ENCODE results near the gene VPS11. TPM values are rescaled to one million over a fixed set of nuclear protein-coding genes. Genes with fewer than 3 reads are reported as not detected.

The VPS11 gene
- total and polyA plus RNA-seq, 10 of the 15 experiments (the other 5 are each of a cell fraction or from before 2014, with no cell fraction given): 15.8 to 26.4 (median 24.5) TPM

GRCh38 chr11:119101759-119102423 is 34.3 kb downstream of the VPS11 start, which contains the start of gene DPAGT1 (continued):
- TF ChIP-seq, protein P1, sequence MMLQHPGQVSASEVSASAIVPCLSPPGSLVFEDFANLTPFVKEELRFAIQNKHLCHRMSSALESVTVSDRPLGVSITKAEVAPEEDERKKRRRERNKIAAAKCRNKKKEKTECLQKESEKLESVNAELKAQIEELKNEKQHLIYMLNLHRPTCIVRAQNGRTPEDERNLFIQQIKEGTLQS (IDR thresholded peaks at IDR 0.05; ENCODE audit: borderline replicate concordance, extremely low read depth, low read depth, low read length): peak; percentile 40; the same call in 1 of the 2 replicates
- TF ChIP-seq NFYB (IDR thresholded peaks at IDR 0.05; ENCODE audit: insufficient read depth, low read depth, low read length) (peak; percentile 41; the same call in 1 of the 2 replicates), RAD51 (IDR thresholded peaks at IDR 0.05) (peak; percentile 97), MLLT1 (IDR thresholded peaks at IDR 0.05) (peak; percentile 77; the same call in 1 of the 2 replicates), TAF1 (IDR thresholded peaks at IDR 0.05; ENCODE audit: borderline replicate concordance, low read depth, low read length) (peak; percentile 85; the same call in 1 of the 2 replicates), HCFC1 (IDR thresholded peaks at IDR 0.05; ENCODE audit: low read length) (peak; percentile 82), TBL1XR1 (IDR thresholded peaks at IDR 0.05; ENCODE audit: low read depth, low read length) (no peak; the same call in 1 of the 2 replicates), LARP7 (IDR thresholded peaks at IDR 0.05) (0 out of 2 replicates have a peak, but pooled peaks have one; percentile 33), HDAC6 (IDR thresholded peaks at IDR 0.05; ENCODE audit: unreplicated experiment) (no peak), TARDBP (IDR thresholded peaks at IDR 0.05; ENCODE audit: borderline replicate concordance) (peak; percentile 63; the same call in 1 of the 2 replicates), SKIL (IDR thresholded peaks at IDR 0.05; ENCODE audit: low read depth, poor library complexity, severe bottlenecking) (peak; percentile 63), ETV6 (conservative IDR thresholded peaks at IDR 0.05 in 1 of 2, IDR thresholded peaks at IDR 0.05 in 1 of 2; ENCODE audit: borderline replicate concordance in 1 of 2, low read depth in 1 of 2) (peak in 1 of 2 experiments; percentile 22; a peak in 2 of 4 replicates), NBN (IDR thresholded peaks at IDR 0.05) (peak; percentile 79; the same call in 1 of the 2 replicates), IRF3 (IDR thresholded peaks at IDR 0.05) (no peak), SMARCA5 (IDR thresholded peaks at IDR 0.05) (0 out of 2 replicates have a peak, but pooled peaks have one; percentile 22), RUNX3 (IDR thresholded peaks at IDR 0.05; ENCODE audit: low read length) (peak; percentile 44), RCOR1 (conservative IDR thresholded peaks at IDR 0.05; ENCODE audit: low read depth, low read length) (0 out of 2 replicates have a peak, but pooled peaks have one; percentile 44), PAX8 (IDR thresholded peaks at IDR 0.05) (peak; percentile 90; the same call in 1 of the 2 replicates), MEF2A (IDR thresholded peaks at IDR 0.05; ENCODE audit: insufficient read depth, low read depth, low read length) (no peak)
- TF ChIP-seq, protein P2, sequence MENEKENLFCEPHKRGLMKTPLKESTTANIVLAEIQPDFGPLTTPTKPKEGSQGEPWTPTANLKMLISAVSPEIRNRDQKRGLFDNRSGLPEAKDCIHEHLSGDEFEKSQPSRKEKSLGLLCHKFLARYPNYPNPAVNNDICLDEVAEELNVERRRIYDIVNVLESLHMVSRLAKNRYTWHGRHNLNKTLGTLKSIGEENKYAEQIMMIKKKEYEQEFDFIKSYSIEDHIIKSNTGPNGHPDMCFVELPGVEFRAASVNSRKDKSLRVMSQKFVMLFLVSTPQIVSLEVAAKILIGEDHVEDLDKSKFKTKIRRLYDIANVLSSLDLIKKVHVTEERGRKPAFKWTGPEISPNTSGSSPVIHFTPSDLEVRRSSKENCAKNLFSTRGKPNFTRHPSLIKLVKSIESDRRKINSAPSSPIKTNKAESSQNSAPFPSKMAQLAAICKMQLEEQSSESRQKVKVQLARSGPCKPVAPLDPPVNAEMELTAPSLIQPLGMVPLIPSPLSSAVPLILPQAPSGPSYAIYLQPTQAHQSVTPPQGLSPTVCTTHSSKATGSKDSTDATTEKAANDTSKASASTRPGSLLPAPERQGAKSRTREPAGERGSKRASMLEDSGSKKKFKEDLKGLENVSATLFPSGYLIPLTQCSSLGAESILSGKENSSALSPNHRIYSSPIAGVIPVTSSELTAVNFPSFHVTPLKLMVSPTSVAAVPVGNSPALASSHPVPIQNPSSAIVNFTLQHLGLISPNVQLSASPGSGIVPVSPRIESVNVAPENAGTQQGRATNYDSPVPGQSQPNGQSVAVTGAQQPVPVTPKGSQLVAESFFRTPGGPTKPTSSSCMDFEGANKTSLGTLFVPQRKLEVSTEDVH (IDR thresholded peaks at IDR 0.05; ENCODE audit: low read depth, partially characterized antibody): peak; percentile 90

Data from GM12878 (cell line).